ENCODE measurements around the gene GAMT. TPM values are rescaled to one million over a fixed set of nuclear protein-coding genes. Genes with fewer than 3 reads are reported as not detected.

GAMT gene
- total and polyA plus RNA-seq, 2 of the 13 experiments (the other 11 are each of a cell fraction or from before 2014, with no cell fraction given): 115 to 124 TPM

DNA sequence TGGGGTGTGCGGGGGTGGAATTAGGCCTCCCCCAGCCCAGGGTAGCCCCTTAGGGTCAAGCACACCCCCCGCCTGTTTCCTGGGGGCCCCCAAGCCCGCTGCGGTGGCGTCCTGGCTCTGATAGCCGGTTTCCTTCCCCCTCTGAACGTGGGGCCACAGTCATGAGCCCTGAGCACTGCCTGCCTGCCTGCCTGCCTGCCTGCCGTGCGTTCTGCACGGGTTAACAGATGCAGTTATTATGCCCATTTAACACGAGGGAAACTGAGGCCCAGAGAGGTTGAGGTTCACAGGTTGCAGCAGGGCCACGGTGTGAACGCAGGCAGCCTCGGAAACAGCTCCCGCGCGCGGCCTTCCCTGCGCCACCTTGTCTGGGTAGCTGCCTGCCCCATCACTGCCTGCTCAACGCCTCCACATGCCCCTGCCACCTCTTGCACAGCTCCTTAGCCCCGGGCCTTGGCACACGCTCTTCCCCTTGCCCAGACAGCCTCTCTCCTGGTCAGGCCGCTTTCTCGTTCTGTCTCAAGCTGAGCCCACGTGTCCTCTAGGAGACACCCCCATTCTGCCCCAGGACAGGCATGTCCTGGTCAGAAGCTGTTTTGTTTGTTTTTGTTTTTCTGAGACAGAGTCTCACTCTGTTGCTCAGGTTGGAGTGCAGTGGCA lies 1.2 kb upstream of the GAMT start (continued):
- TF ChIP-seq LCORL (IDR thresholded peaks at IDR 0.05) (no peak), LCORL (CRISPR knock-in tag; IDR thresholded peaks at IDR 0.05) (0 out of 2 replicates have a peak, but pooled peaks have one; percentile 1), ZFY (CRISPR knock-in tag; IDR thresholded peaks at IDR 0.05) (peak; percentile 20; the same call in 1 of the 2 replicates), NR2F1 (CRISPR knock-in tag; IDR thresholded peaks at IDR 0.05) (no peak), ZNF709 (CRISPR knock-in tag; IDR thresholded peaks at IDR 0.05) (no peak), KDM2A (CRISPR knock-in tag; IDR thresholded peaks at IDR 0.05; ENCODE audit: borderline replicate concordance, low read depth) (peak; percentile 31; the same call in 1 of the 2 replicates), MYNN (CRISPR knock-in tag; IDR thresholded peaks at IDR 0.05; ENCODE audit: low read depth) (no peak), HNRNPL (IDR thresholded peaks at IDR 0.05; ENCODE audit: low read depth, low read length) (0 out of 2 replicates have a peak, but pooled peaks have one; percentile 50), ZBTB20 (CRISPR knock-in tag; IDR thresholded peaks at IDR 0.05; ENCODE audit: borderline replicate concordance, low read depth) (0 out of 2 replicates have a peak, but pooled peaks have one; percentile 51), MXI1 (IDR thresholded peaks at IDR 0.05; ENCODE audit: borderline replicate concordance, low read depth, low read length) (0 out of 3 replicates have a peak, but pooled peaks have one; percentile 2), TEAD3 (CRISPR knock-in tag; optimal IDR thresholded peaks at IDR 0.05; ENCODE audit: borderline replicate concordance) (peak; percentile 20)
- TF ChIP-seq, protein P1, sequence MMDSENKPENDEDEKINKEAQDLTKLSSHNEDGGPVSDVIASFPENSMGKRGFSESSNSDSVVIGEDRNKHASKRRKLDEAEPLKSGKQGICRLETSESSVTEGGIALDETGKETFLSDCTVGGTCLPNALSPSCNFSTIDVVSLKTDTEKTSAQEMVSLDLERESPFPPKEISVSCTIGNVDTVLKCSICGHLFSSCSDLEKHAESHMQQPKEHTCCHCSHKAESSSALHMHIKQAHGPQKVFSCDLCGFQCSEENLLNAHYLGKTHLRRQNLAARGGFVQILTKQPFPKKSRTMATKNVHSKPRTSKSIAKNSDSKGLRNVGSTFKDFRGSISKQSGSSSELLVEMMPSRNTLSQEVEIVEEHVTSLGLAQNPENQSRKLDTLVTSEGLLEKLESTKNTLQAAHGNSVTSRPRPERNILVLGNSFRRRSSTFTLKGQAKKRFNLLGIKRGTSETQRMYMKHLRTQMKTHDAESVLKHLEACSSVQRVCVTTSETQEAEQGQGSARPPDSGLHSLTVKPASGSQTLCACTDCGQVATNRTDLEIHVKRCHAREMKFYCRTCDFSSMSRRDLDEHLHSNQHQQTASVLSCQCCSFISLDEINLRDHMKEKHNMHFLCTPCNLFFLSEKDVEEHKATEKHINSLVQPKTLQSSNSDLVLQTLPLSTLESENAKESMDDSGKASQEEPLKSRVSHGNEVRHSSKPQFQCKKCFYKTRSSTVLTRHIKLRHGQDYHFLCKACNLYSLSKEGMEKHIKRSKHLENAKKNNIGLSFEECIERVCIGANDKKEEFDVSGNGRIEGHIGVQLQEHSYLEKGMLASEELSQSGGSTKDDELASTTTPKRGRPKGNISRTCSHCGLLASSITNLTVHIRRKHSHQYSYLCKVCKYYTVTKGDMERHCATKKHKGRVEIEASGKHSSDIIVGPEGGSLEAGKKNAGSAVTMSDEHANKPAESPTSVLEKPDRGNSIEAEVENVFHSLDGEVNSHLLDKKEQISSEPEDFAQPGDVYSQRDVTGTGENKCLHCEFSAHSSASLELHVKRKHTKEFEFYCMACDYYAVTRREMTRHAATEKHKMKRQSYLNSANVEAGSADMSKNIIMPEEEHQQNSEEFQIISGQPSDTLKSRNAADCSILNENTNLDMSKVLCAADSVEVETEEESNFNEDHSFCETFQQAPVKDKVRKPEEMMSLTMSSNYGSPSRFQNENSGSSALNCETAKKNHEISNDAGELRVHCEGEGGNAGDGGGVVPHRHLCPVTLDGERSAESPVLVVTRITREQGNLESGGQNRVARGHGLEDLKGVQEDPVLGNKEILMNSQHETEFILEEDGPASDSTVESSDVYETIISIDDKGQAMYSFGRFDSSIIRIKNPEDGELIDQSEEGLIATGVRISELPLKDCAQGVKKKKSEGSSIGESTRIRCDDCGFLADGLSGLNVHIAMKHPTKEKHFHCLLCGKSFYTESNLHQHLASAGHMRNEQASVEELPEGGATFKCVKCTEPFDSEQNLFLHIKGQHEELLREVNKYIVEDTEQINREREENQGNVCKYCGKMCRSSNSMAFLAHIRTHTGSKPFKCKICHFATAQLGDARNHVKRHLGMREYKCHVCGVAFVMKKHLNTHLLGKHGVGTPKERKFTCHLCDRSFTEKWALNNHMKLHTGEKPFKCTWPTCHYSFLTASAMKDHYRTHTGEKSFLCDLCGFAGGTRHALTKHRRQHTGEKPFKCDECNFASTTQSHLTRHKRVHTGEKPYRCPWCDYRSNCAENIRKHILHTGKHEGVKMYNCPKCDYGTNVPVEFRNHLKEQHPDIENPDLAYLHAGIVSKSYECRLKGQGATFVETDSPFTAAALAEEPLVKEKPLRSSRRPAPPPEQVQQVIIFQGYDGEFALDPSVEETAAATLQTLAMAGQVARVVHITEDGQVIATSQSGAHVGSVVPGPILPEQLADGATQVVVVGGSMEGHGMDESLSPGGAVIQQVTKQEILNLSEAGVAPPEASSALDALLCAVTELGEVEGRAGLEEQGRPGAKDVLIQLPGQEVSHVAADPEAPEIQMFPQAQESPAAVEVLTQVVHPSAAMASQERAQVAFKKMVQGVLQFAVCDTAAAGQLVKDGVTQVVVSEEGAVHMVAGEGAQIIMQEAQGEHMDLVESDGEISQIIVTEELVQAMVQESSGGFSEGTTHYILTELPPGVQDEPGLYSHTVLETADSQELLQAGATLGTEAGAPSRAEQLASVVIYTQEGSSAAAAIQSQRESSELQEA (CRISPR knock-in tag; IDR thresholded peaks at IDR 0.05; ENCODE audit: not compliant biosample characterization): peak; percentile 56
- TF ChIP-seq, protein P2, sequence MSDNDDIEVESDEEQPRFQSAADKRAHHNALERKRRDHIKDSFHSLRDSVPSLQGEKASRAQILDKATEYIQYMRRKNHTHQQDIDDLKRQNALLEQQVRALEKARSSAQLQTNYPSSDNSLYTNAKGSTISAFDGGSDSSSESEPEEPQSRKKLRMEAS (IDR thresholded peaks at IDR 0.05): peak; percentile 40; the same call in 1 of the 2 replicates
- TF ChIP-seq, protein P3, sequence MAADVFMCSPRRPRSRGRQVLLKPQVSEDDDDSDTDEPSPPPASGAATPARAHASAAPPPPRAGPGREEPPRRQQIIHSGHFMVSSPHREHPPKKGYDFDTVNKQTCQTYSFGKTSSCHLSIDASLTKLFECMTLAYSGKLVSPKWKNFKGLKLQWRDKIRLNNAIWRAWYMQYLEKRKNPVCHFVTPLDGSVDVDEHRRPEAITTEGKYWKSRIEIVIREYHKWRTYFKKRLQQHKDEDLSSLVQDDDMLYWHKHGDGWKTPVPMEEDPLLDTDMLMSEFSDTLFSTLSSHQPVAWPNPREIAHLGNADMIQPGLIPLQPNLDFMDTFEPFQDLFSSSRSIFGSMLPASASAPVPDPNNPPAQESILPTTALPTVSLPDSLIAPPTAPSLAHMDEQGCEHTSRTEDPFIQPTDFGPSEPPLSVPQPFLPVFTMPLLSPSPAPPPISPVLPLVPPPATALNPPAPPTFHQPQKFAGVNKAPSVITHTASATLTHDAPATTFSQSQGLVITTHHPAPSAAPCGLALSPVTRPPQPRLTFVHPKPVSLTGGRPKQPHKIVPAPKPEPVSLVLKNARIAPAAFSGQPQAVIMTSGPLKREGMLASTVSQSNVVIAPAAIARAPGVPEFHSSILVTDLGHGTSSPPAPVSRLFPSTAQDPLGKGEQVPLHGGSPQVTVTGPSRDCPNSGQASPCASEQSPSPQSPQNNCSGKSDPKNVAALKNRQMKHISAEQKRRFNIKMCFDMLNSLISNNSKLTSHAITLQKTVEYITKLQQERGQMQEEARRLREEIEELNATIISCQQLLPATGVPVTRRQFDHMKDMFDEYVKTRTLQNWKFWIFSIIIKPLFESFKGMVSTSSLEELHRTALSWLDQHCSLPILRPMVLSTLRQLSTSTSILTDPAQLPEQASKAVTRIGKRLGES (CRISPR knock-in tag; IDR thresholded peaks at IDR 0.05; ENCODE audit: borderline replicate concordance): no peak
- TF ChIP-seq, protein P4, sequence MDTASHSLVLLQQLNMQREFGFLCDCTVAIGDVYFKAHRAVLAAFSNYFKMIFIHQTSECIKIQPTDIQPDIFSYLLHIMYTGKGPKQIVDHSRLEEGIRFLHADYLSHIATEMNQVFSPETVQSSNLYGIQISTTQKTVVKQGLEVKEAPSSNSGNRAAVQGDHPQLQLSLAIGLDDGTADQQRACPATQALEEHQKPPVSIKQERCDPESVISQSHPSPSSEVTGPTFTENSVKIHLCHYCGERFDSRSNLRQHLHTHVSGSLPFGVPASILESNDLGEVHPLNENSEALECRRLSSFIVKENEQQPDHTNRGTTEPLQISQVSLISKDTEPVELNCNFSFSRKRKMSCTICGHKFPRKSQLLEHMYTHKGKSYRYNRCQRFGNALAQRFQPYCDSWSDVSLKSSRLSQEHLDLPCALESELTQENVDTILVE (CRISPR knock-in tag; IDR thresholded peaks at IDR 0.05): no peak
- TF ChIP-seq, protein P5, sequence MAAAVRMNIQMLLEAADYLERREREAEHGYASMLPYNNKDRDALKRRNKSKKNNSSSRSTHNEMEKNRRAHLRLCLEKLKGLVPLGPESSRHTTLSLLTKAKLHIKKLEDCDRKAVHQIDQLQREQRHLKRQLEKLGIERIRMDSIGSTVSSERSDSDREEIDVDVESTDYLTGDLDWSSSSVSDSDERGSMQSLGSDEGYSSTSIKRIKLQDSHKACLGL (CRISPR knock-in tag; IDR thresholded peaks at IDR 0.05): peak; percentile 23; the same call in 1 of the 2 replicates

Data from HepG2 (cell line).